Fibroblast of skin of back (primary cell): ENCODE measurements around the gene MRPL18.
"Not testable (repeated sequence)": the region's sequence is repeated elsewhere in the genome, so short reads cannot be mapped to it uniquely, and the experiment has no call there.

ENCODE experiments used
- DNase-seq: peaks from one replicate; pipeline ENCODE4 v3.0.0-alpha.2; 2013

Gene MRPL18

GRCh38 chr6:159817951-159818739 lies 27.9 kb downstream of the MRPL18 start:
- no peak for DNase-seq

GRCh38 chr6:159819098-159819497 lies 28.8 kb downstream of the MRPL18 start:
- DNase-seq = no peak

DNA sequence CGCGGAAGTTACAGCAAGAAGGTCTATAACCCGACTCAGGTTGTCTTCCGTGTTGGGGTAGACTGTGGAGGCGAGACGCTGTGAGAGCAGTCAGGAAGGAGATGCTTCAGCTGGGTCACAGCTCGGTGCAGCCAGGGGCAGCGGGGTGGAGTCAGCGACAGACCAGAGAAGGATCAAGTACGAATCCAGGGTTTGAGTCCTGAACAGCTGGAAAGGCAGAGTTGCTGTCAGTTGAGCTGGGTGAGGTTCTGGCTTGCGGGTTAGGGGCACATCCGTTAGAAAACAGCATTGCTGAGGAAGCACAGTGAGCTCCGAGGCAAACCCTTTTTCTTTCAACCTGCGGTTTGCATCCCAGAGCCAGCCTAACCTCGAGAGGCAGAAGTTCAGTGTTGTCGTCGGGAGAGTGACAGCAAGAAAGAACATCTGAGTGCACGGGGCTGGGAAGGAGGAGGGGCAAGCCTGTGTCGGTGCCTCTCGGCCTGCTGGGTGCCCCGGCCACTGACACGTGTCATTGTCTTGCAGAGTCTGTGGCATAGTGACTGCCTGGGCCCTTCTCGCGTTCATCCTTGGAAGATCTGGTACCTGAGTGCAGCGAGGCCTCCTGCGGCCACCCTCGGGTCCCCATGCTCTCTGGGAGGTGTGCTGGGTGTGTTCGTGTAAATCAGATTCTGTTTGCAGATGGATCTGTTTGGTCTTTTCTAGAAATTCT lies 29.8 kb downstream of the MRPL18 start:
- DNase-seq = no peak

GRCh38 chr6:159821122-159821521 lies 30.9 kb downstream of the MRPL18 start:
- DNase-seq = no peak

DNA sequence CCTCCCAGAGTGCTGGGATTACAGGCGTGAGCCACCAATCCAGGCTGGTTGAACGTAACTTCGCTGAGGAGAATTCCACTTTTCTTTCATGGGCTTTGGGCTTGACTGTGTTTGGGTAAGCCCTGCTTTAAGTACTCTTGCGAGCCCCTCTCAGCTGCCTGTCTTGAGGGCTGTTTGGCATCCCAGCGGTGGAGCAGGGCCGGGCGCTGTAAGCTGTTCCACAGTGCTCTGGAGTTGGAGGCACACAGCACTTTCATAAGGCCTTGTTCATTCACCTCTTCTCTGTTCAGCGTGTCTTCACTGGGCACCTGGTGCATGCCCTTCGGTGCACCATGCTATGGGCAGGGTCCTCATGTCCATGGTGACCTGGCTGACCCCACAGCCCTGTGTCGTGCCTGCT lies 31.5 kb downstream of the MRPL18 start:
- no peak for DNase-seq

DNA sequence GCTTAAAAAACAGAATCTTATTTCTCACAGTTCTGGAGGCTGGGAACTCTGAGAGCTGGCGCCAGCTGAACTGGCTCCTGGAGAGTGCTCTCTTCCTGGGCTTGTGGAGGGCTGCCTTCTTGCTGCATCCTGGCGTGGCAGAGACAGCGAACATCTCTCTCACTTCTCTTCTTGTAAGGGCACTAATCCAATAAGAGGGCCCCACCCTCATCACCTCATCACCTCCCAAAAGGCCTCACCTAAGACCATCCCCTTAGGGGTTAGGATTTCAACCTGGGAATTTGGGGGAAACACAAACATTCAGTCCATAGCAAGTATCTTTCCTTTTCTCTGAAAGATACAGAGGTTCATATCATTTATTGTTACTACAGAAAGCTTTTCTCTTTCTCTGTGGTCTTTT lies 33.7 kb downstream of the MRPL18 start:
- no peak for DNase-seq

- DNase-seq = not testable (repeated sequence)
Measured at GRCh38 chr6:159824690-159825089, 34.4 kb downstream of the MRPL18 start.

GRCh38 chr6:159826004-159826403 lies 35.7 kb downstream of the MRPL18 start:
- no peak for DNase-seq

DNA sequence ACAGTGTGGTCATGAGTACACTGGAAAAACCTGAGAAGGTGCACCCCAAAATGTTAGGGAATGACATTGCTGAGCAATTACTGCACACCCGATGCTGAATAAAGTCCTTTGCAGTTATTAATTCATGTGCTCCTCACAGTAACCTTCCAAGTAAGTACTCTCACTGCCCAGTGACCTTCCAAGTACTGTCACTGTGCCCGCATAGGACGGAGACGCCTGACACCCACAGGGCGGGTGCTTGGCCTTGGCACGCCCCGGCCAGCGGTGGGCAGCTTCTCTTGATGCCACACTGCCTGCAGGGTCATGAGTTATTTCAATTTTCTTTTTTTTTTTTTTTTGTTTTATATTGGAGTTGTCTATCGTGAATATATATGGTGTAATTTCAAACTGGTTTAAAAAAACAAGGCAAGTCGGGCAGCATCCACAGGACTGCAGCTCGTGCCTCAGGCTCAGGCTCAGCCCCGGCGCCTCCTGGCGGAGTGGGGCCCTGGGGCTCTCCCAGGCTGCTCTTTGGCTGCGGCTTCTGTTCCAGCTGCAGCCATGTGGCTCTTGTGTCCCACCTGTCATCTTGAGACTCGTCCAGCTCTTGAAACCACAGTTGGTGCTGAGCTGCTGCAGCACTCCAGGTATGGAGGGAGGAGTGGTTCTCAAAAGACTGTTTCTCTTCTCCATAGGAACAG lies 36.8 kb downstream of the MRPL18 start:
- no peak for DNase-seq

GRCh38 chr6:159828074-159828473 lies 37.8 kb downstream of the MRPL18 start:
- no peak for DNase-seq

DNA sequence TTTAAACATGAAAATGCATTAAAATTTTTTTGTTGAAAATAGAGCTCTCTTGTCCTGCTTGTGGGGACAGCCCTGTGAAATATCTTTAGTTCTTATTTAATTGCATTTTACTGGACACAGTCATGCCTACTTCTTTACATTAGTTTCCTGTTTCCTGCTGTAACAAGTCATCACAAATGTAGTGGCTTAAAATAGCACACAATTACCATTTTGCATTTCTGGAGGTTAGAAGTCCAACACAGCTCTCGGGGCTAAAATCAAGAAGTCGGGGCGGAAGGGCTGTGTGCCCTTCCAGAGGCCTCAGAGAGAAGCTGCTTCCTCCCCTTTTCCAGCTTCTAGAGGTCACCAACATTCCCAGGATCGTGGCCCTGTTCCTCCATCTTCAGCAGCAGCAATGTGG lies 39.3 kb downstream of the MRPL18 start:
- peak; percentile 47 for DNase-seq

DNA sequence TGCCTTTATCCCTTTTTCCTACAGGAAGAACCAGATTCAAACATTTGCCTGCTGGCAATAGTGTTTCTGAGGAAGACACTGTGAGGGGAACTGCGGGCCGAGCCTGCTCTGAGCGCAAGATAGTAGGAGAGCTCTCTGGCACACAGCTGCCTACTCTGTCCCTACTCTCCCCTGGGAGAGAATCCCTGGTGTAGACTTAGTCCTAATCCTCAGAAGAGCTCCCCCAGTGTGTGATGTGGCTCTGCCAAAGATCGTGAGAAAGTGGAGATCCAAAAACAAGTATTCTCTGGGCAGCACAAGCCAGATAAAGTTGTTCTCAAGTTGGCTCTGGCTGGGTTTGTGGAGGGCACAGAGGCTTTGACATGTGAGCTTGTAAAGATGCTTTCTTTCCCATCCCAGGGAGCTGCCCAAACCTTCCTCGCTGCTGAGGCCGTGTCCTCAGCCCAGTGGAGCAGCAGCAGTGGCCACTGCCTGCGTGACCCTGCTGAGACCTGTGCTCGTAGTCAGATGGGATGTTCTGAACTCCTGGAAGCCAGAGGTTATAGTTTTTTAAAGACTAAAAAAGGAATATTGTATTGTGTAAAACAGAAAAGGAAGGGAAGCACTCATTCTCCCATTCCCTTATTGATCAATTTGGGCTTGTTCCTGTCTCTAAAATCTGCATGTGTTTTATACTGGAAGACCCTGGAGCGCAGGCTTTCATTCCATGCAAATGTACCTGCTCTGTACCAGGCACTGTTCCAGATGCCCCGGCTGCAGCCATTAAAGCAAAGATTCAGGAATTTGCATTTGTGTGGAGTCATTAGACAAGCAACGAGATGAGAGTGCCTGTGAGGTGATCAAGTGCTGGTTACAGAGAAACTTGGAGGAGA lies 40.5 kb downstream of the MRPL18 start:
- no peak for DNase-seq

DNA sequence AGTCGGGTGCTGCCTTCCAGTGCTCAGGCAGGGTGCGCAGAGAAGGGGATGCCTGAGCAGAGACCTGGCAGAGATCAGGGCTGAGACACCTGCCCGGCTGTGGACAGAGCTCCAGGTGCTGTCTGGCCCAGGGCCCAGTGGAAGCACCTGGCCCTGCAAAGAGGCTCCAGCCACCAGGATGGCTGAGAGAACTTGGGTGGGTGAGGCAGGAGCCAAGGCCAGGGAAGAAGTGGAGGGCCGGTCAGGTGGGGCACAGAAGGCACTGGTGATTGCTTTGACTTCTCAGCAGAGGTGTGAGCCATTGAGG lies 41.1 kb downstream of the MRPL18 start:
- no peak for DNase-seq

- DNase-seq = no peak
Measured at GRCh38 chr6:159832946-159833345, 42.7 kb downstream of the MRPL18 start.

DNA sequence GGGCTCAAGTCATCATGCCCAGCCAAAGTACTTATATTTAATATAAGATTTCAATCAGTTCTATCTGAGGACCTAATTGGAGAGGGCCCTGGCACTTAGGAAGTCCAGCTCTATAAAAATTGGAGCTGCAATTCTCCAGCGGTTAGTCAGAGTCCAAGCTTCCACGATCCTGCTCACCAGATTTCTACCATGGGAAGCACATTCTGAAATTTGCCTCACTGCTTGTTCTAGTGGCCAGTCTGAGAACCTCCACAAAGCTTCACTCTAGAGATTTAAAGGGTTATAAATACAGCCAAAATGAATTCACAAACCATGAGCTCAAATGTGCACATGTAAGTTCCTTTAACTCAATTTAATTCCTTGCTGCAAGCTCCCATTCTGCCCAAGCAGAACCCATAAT lies 43.3 kb downstream of the MRPL18 start:
- DNase-seq = peak; percentile 31

GRCh38 chr6:159833997-159834603 lies 43.8 kb downstream of the MRPL18 start:
- DNase-seq = no peak

DNA sequence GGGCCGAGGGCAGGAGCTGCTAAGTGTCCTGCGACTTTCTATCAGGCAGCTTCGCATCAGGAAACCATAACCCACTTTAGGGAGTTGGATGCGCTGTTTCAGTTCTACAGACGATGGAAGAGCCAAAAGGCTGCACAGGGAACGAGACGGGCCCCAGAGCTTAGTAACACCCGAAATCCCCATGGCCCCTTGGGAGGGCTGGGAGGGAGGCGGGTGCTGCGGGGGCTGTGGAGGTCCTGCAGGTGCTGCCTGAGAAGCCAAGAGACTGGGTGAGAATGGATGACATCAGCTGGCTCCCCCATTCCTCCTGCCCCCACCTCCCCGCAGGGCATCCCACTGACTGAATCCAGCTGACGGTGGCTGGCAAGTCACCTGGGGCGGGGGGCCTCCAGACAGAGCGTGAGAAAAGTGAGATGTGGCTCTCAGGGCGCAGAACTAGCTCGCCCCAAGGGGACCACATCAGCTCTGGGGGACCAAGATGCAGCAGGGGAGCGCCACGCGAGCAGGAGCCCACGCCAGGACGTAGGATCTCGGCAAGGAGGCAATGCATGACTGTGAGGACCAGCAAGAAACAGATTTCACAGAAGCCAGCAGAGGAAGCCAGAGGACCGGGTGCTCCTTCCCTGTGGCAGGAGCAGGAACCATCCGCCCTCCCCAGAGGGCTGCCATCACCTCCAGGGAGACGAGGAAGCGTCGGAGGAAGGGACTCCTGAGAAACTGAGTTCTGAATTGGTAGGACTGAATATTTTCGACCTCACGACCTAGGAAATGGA lies 46.6 kb downstream of the MRPL18 start:
- DNase-seq = no peak

DNA sequence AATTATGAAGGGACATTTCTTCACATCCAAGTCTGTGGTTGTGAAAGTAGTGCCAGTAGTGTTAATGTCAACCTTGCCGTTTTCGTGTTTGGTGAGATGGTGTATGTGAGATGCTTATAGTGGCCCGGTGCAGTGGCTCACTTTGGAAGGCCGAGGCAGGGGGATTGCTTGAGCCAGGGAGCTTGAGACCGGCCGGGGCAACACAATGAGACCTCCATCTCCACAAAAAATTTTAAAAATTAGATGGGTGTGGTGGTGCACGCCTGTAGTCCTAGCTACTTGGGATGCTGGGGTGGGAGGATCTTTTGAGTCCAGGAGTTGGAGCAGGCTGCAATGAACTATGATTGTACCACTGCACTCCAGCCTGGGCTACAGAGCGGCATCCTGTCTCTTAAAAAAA lies 47.2 kb downstream of the MRPL18 start:
- no peak for DNase-seq

DNA sequence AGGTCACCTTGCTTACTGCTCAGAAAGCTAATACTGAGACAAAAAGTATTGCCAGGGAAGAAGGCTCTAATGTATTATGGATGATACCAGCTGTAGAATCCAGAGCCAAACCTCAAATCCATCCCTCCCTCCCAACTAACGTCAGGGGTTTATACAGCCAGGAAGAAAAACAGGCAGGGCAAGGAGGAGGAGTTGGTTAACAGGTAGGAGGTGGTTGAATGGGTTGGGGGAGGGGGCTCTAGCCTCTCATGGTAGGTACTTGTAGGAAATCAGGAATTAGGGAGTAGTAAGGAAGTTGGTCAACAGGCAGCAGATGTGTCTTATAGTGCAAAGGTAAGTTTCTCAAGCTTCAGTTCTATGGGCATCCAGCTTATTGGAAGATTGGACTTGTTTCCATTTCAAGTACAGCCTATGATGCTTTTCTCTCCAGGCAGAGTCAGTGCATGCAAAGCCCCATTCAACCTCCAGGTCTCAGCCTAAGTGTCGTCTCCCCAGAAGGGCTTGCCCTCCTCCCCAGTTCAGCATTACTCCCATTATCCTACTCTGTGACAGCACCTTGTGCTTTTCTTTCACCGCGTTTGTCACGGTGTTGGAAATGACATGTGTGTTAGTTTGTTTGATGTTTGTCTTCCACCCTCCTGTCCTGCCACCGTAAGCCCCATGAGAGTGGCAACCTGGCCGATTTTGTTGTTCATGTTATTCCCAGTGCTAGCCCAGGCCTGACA lies 47.9 kb downstream of the MRPL18 start:
- no peak for DNase-seq

DNA sequence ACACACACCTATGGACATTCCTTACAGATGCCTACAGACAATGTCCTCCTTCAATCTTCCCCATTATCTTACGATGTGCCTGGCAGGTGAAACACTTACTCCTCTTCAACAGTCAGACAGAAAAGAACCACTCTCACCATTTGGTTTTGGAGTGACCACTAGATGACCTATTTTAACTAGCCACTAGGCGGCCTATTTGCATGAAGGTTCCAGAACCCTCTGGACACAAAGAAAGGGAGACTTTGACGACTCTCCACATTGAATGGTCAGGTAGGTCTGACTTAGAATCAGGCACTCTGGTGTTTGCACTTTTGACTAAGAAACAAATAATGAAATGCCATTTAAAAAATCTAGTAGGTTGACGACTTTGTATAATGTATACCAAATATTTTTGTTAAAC lies 51.8 kb downstream of the MRPL18 start:
- DNase-seq = no peak
